ENCODE measurements around the gene NDUFA12.

The NDUFA12 gene

GRCh38 chr12:94979941-94980340 lies 23.6 kb downstream of the NDUFA12 start:
- no peak for DNase-seq

- DNase-seq = no peak
These were observed 25.6 kb downstream of the NDUFA12 start for GRCh38 chr12:94977766-94978468.

GRCh38 chr12:94973221-94973620 lies 30.3 kb downstream of the NDUFA12 start:
- DNase-seq = no peak

GRCh38 chr12:94972795-94973194 lies 30.7 kb downstream of the NDUFA12 start:
- DNase-seq = no peak

GRCh38 chr12:94971923-94972322 lies 31.6 kb downstream of the NDUFA12 start:
- DNase-seq = no peak

GRCh38 chr12:94970560-94970959 lies 32.9 kb downstream of the NDUFA12 start:
- no peak for DNase-seq

- DNase-seq = no peak
These were observed 34.1 kb downstream of the NDUFA12 start for GRCh38 chr12:94969424-94969823.

- DNase-seq = no peak
These were observed 37.4 kb downstream of the NDUFA12 start for GRCh38 chr12:94965982-94966630.

- DNase-seq = no peak
These were observed 39.8 kb downstream of the NDUFA12 start for GRCh38 chr12:94963649-94964048.

GRCh38 chr12:94962670-94963069 lies 40.8 kb downstream of the NDUFA12 start:
- no peak for DNase-seq

GRCh38 chr12:94961911-94962310 lies 41.6 kb downstream of the NDUFA12 start:
- DNase-seq = no peak

- no peak for DNase-seq
These were observed 42.2 kb downstream of the NDUFA12 start for GRCh38 chr12:94961256-94961824.

GRCh38 chr12:94957006-94957405 lies 46.5 kb downstream of the NDUFA12 start:
- DNase-seq = no peak

GRCh38 chr12:94954948-94955592 lies 48.4 kb downstream of the NDUFA12 start:
- no peak for DNase-seq

GRCh38 chr12:94954029-94954685 lies 49.3 kb downstream of the NDUFA12 start:
- DNase-seq = peak; percentile 93

- DNase-seq = no peak
These were observed 51.2 kb downstream of the NDUFA12 start for GRCh38 chr12:94952325-94952724.

GRCh38 chr12:94951071-94951934 lies 52.2 kb downstream of the NDUFA12 start:
- no peak for DNase-seq

GRCh38 chr12:94948232-94948810 lies 55.2 kb downstream of the NDUFA12 start:
- DNase-seq = no peak

GRCh38 chr12:94942663-94943062 lies 60.8 kb downstream of the NDUFA12 start:
- DNase-seq = no peak

GRCh38 chr12:94941440-94941862 lies 62.0 kb downstream of the NDUFA12 start:
- DNase-seq = no peak

GRCh38 chr12:94940771-94941170 lies 62.7 kb downstream of the NDUFA12 start:
- DNase-seq = no peak

GRCh38 chr12:94938583-94938982 lies 64.9 kb downstream of the NDUFA12 start:
- no peak for DNase-seq
